ENCODE measurements around the gene ATXN7.

Gene ATXN7

GRCh38 chr3:63845215-63845614, 18.5 kb upstream of the ATXN7 start:
- Histone ChIP-seq H3K27ac (ENCODE audit: low read depth, low read length) (no peak overlapping the region), H3K4me1 (ENCODE audit: control insufficient read depth, insufficient read depth, low read length) (peaks cover 15% of the 10 kb centered on the region), H3K27me3 (ENCODE audit: control insufficient read depth, insufficient read depth, low read length) (no peaks in the 10 kb centered on the region), H3K9ac (ENCODE audit: low read depth, low read length) (no peak overlapping the region), H3K4me3 (ENCODE audit: low read depth, low read length) (no peak overlapping the region), H3K36me3 (ENCODE audit: control insufficient read depth, insufficient read depth, low read length) (no peaks in the 10 kb centered on the region), H3K9me3 (ENCODE audit: control insufficient read depth, insufficient read depth, low read length) (no peaks in the 10 kb centered on the region)

- Histone ChIP-seq H3K27ac (ENCODE audit: low read depth, low read length) (peak overlapping the region; percentile 60), H3K9me3 (ENCODE audit: control insufficient read depth, insufficient read depth, low read length) (no peaks in the 10 kb centered on the region), H3K9ac (ENCODE audit: low read depth, low read length) (no peak overlapping the region), H3K36me3 (ENCODE audit: control insufficient read depth, insufficient read depth, low read length) (no peaks in the 10 kb centered on the region), H3K27me3 (ENCODE audit: control insufficient read depth, insufficient read depth, low read length) (no peaks in the 10 kb centered on the region), H3K4me1 (ENCODE audit: control insufficient read depth, insufficient read depth, low read length) (peaks cover 15% of the 10 kb centered on the region), H3K4me3 (ENCODE audit: low read depth, low read length) (0 out of 2 replicates have a peak overlapping the region, but pooled peaks have one; percentile 17)
Measured at GRCh38 chr3:63847718-63848450, 15.8 kb upstream of the ATXN7 start.

- Histone ChIP-seq H3K9ac (ENCODE audit: low read depth, low read length) (no peak overlapping the region), H3K27me3 (ENCODE audit: control insufficient read depth, insufficient read depth, low read length) (no peaks in the 10 kb centered on the region), H3K4me1 (ENCODE audit: control insufficient read depth, insufficient read depth, low read length) (peaks cover 17% of the 10 kb centered on the region), H3K27ac (ENCODE audit: low read depth, low read length) (no peak overlapping the region), H3K9me3 (ENCODE audit: control insufficient read depth, insufficient read depth, low read length) (no peaks in the 10 kb centered on the region), H3K36me3 (ENCODE audit: control insufficient read depth, insufficient read depth, low read length) (no peaks in the 10 kb centered on the region), H3K4me3 (ENCODE audit: low read depth, low read length) (no peak overlapping the region)
Measured at GRCh38 chr3:63849175-63849574, 14.5 kb upstream of the ATXN7 start.

GRCh38 chr3:63851287-63851686, 12.4 kb upstream of the ATXN7 start:
- no peak overlapping the region for H3K9ac ChIP-seq (ENCODE audit: low read depth, low read length)
- no peaks in the 10 kb centered on the region for H3K27me3 ChIP-seq (ENCODE audit: control insufficient read depth, insufficient read depth, low read length)
- H3K4me1 ChIP-seq (ENCODE audit: control insufficient read depth, insufficient read depth, low read length), result peaks cover 35% of the 10 kb centered on the region
- no peak overlapping the region for H3K27ac ChIP-seq (ENCODE audit: low read depth, low read length)
- no peaks in the 10 kb centered on the region for H3K36me3 ChIP-seq (ENCODE audit: control insufficient read depth, insufficient read depth, low read length)
- H3K4me3 ChIP-seq (ENCODE audit: low read depth, low read length), result no peak overlapping the region
- no peaks in the 10 kb centered on the region for H3K9me3 ChIP-seq (ENCODE audit: control insufficient read depth, insufficient read depth, low read length)

- no peak overlapping the region for H3K9ac ChIP-seq (ENCODE audit: low read depth, low read length)
- no peaks in the 10 kb centered on the region for H3K9me3 ChIP-seq (ENCODE audit: control insufficient read depth, insufficient read depth, low read length)
- no peak overlapping the region for H3K27ac ChIP-seq (ENCODE audit: low read depth, low read length)
- peaks cover 46% of the 10 kb centered on the region for H3K4me1 ChIP-seq (ENCODE audit: control insufficient read depth, insufficient read depth, low read length)
- H3K4me3 ChIP-seq (ENCODE audit: low read depth, low read length), result no peak overlapping the region
- H3K36me3 ChIP-seq (ENCODE audit: control insufficient read depth, insufficient read depth, low read length), result no peaks in the 10 kb centered on the region
- H3K27me3 ChIP-seq (ENCODE audit: control insufficient read depth, insufficient read depth, low read length), result no peaks in the 10 kb centered on the region
Measured at GRCh38 chr3:63853106-63853505, 10.6 kb upstream of the ATXN7 start.

GRCh38 chr3:63855333-63855940, 8.2 kb upstream of the ATXN7 start:
- peak overlapping the region; percentile 38 for H3K27ac ChIP-seq (ENCODE audit: low read depth, low read length)
- H3K27me3 ChIP-seq (ENCODE audit: control insufficient read depth, insufficient read depth, low read length), result no peaks in the 10 kb centered on the region
- H3K9ac ChIP-seq (ENCODE audit: low read depth, low read length), result peak overlapping the region; percentile 10; the same call in 1 of the 2 replicates
- H3K4me3 ChIP-seq (ENCODE audit: low read depth, low read length), result no peak overlapping the region
- H3K9me3 ChIP-seq (ENCODE audit: control insufficient read depth, insufficient read depth, low read length), result no peaks in the 10 kb centered on the region
- no peaks in the 10 kb centered on the region for H3K36me3 ChIP-seq (ENCODE audit: control insufficient read depth, insufficient read depth, low read length)
- peaks cover 52% of the 10 kb centered on the region for H3K4me1 ChIP-seq (ENCODE audit: control insufficient read depth, insufficient read depth, low read length)

- Histone ChIP-seq H3K9me3 (ENCODE audit: control insufficient read depth, insufficient read depth, low read length) (no peaks in the 10 kb centered on the region), H3K4me3 (ENCODE audit: low read depth, low read length) (no peak overlapping the region), H3K27ac (ENCODE audit: low read depth, low read length) (no peak overlapping the region), H3K9ac (ENCODE audit: low read depth, low read length) (no peak overlapping the region), H3K4me1 (ENCODE audit: control insufficient read depth, insufficient read depth, low read length) (peaks cover 66% of the 10 kb centered on the region), H3K36me3 (ENCODE audit: control insufficient read depth, insufficient read depth, low read length) (no peaks in the 10 kb centered on the region), H3K27me3 (ENCODE audit: control insufficient read depth, insufficient read depth, low read length) (no peaks in the 10 kb centered on the region)
Measured at GRCh38 chr3:63857311-63857710, 6.4 kb upstream of the ATXN7 start.

GRCh38 chr3:63860776-63861175, 2.9 kb upstream of the ATXN7 start:
- Histone ChIP-seq H3K9me3 (ENCODE audit: control insufficient read depth, insufficient read depth, low read length) (no peaks in the 10 kb centered on the region), H3K9ac (ENCODE audit: low read depth, low read length) (no peak overlapping the region), H3K4me1 (ENCODE audit: control insufficient read depth, insufficient read depth, low read length) (peaks cover 56% of the 10 kb centered on the region), H3K27ac (ENCODE audit: low read depth, low read length) (no peak overlapping the region), H3K4me3 (ENCODE audit: low read depth, low read length) (no peak overlapping the region), H3K36me3 (ENCODE audit: control insufficient read depth, insufficient read depth, low read length) (no peaks in the 10 kb centered on the region), H3K27me3 (ENCODE audit: control insufficient read depth, insufficient read depth, low read length) (no peaks in the 10 kb centered on the region)

GRCh38 chr3:63861306-63861705, 2.4 kb upstream of the ATXN7 start:
- no peak overlapping the region for H3K9ac ChIP-seq (ENCODE audit: low read depth, low read length)
- H3K36me3 ChIP-seq (ENCODE audit: control insufficient read depth, insufficient read depth, low read length), result 0 out of 2 replicates have a peak, but pooled peaks cover 2% of the 10 kb centered on the region
- peak overlapping the region; percentile 1 for H3K27ac ChIP-seq (ENCODE audit: low read depth, low read length)
- H3K9me3 ChIP-seq (ENCODE audit: control insufficient read depth, insufficient read depth, low read length), result no peaks in the 10 kb centered on the region
- no peak overlapping the region for H3K4me3 ChIP-seq (ENCODE audit: low read depth, low read length)
- H3K4me1 ChIP-seq (ENCODE audit: control insufficient read depth, insufficient read depth, low read length), result peaks cover 50% of the 10 kb centered on the region
- no peaks in the 10 kb centered on the region for H3K27me3 ChIP-seq (ENCODE audit: control insufficient read depth, insufficient read depth, low read length)

- H3K4me3 ChIP-seq (ENCODE audit: low read depth, low read length), result peak overlapping the region; percentile 81
- H3K9me3 ChIP-seq (ENCODE audit: control insufficient read depth, insufficient read depth, low read length), result no peaks in the 10 kb centered on the region
- H3K36me3 ChIP-seq (ENCODE audit: control insufficient read depth, insufficient read depth, low read length), result peaks cover 6% of the 10 kb centered on the region; the same call in 1 of the 2 replicates
- H3K9ac ChIP-seq (ENCODE audit: low read depth, low read length), result peak overlapping the region; percentile 91
- no peaks in the 10 kb centered on the region for H3K27me3 ChIP-seq (ENCODE audit: control insufficient read depth, insufficient read depth, low read length)
- H3K4me1 ChIP-seq (ENCODE audit: control insufficient read depth, insufficient read depth, low read length), result peaks cover 39% of the 10 kb centered on the region
- H3K27ac ChIP-seq (ENCODE audit: low read depth, low read length), result no peak overlapping the region
Measured at GRCh38 chr3:63862804-63863149, 890 bp upstream of the ATXN7 start.
